T-cell (primary cell): ENCODE data around the gene MLLT3. TPM values are rescaled to one million over a fixed set of nuclear protein-coding genes. Genes with fewer than 3 reads are reported as not detected.

Source experiments
- ATAC-seq, 4 experiments: fragments of 200-7000 bp in 3 of 4; fragments of 150-1000 bp in 1 of 4; cut with Tn5 transposase; replicated peaks in 1 of 4; 1 replicate in 3 of 4; 2 replicates in 1 of 4; pipeline ENCODE4 v1.10.0; 2021; ENCODE audit warnings: moderate library complexity in 3 of 4, mild to moderate bottlenecking in 2 of 4, moderate number of reproducible peaks in 1 of 4
- CTCF ChIA-PET, 2 donors: fragments of 300-600 bp; sonication (Branson Sonifier 250); formaldehyde crosslinking; loops; one replicate each; lab custom pipeline; 2022; ENCODE audit warnings: antibody characterized with exemption in 2 of 2; lab: Charles Lee
- POLR2A ChIA-PET, 2 donors: fragments of 300-600 bp; sonication (Branson Sonifier 250); formaldehyde crosslinking; loops; one replicate each; lab custom pipeline; 2022; ENCODE audit warnings: antibody characterized with exemption in 2 of 2; lab: Charles Lee
- DNase-seq, 35 experiments: peaks; one replicate each; pipeline versions ENCODE4 v3.0.0 to v3.0.0-alpha.2; 2013 to 2023
- H3K27ac ChIP-seq: one replicate; pipeline ENCODE4 v1.5.1; 2013; ENCODE audit warnings: low read length
- H3K27me3 ChIP-seq, 2 experiments: replicated peaks in 1 of 2; 1 replicate in 1 of 2; 2 replicates in 1 of 2; pipeline versions ENCODE4 v1.6.1 to v1.7.0; 2013; ENCODE audit warnings: low read length in 1 of 2, mixed read lengths in 1 of 2; ENCODE audit not compliant: control insufficient read depth in 2 of 2, insufficient read depth in 2 of 2; ENCODE audit errors: extremely low read depth in 1 of 2
- H3K36me3 ChIP-seq, 2 donors: 1 replicate in 1 of 2; 2 replicates in 1 of 2; pipeline versions ENCODE4 v1.6.1 to v1.7.0; 2013; ENCODE audit warnings: low read length in 1 of 2; ENCODE audit not compliant: control insufficient read depth in 2 of 2, insufficient read depth in 1 of 2; ENCODE audit errors: extremely low read depth in 1 of 2
- H3K4me1 ChIP-seq, 2 experiments: 1 replicate in 1 of 2; 2 replicates in 1 of 2; pipeline versions ENCODE4 v1.6.1 to v1.7.0; 2013; ENCODE audit warnings: low read length in 2 of 2, mixed read lengths in 1 of 2; ENCODE audit not compliant: insufficient read depth in 2 of 2, control insufficient read depth in 1 of 2; ENCODE audit errors: extremely low read depth in 1 of 2
- H3K4me3 ChIP-seq, 2 donors: 1 replicate in 1 of 2; 2 replicates in 1 of 2; pipeline versions ENCODE4 v1.5.1 to v1.7.0; 2013; ENCODE audit warnings: mild to moderate bottlenecking in 2 of 2, low read length in 1 of 2, moderate library complexity in 1 of 2; ENCODE audit not compliant: control insufficient read depth in 1 of 2; ENCODE audit errors: extremely low read depth in 1 of 2
- H3K9me3 ChIP-seq: 2 replicates; pipeline ENCODE4 v1.7.0; 2013
- H3K27ac Mint-ChIP-seq, 2 donors: one replicate each; pipeline ENCODE4 v1.8.0; 2020 to 2021; ENCODE audit warnings: mild to moderate bottlenecking in 2 of 2, mixed read lengths in 2 of 2
- H3K27me3 Mint-ChIP-seq, 2 donors: one replicate each; pipeline ENCODE4 v1.8.0; 2021 to 2022; ENCODE audit warnings: mixed read lengths in 2 of 2
- H3K36me3 Mint-ChIP-seq: one replicate; pipeline ENCODE4 v1.8.0; 2021; ENCODE audit warnings: mixed read lengths
- H3K4me1 Mint-ChIP-seq, 3 donors: one replicate each; pipeline ENCODE4 v1.8.0; 2020 to 2022; ENCODE audit warnings: mixed read lengths in 3 of 3, mild to moderate bottlenecking in 1 of 3
- H3K4me3 Mint-ChIP-seq, 3 donors: one replicate each; pipeline ENCODE4 v1.8.0; 2020 to 2022; ENCODE audit warnings: mild to moderate bottlenecking in 3 of 3, mixed read lengths in 3 of 3, moderate library complexity in 3 of 3
- H3K9me3 Mint-ChIP-seq, 3 donors: one replicate each; pipeline ENCODE4 v1.8.0; 2020 to 2022; ENCODE audit warnings: mixed read lengths in 3 of 3
- WGBS: methylation state at CpG from one replicate; pipeline ENCODE4 v1.1.5; 2013; ENCODE audit warnings: missing lambda C conversion rate; ENCODE audit not compliant: insufficient coverage; 5-methylcytosine and 5-hydroxymethylcytosine counted together
- total RNA-seq, 35 experiments: library from RNA in 6 of 35; stranded (reverse) in 6 of 35; fragments of 120-200 nt in 1 of 35; gene quantifications; one replicate each; pipeline versions ENCODE4 v1.2.1 to v1.2.4 and lab custom pipeline; 2013 to 2026

Gene MLLT3
- total RNA-seq, 5 donors from 2014 or later (not counting 1 experiment from before 2014, with no cell fraction given) = 51.8 to 96.6 (median 58.9) TPM

DNA sequence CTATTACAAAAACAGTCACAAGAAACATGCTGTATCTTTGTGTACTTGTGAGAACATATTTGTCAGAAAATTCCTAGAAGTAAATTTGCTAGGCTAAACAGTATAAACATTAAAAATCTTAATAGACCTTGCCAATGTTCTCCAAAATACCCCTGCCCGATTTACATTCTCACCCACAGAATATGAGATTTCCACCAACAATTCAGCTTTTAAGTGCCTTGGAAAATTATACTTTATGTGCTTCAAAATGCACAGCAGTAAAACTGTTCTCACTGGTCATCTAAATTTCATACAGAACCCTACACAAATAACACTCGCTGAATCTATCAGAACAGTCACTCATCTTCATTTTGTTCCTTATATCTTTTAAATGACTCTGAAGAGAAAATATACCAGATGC is 5.5 kb downstream of the MLLT3 start:
- Mint-ChIP-seq H3K4me3 (peak overlapping the region in 1 of 3 donors; percentile 16), H3K9me3 (no peaks in the 10 kb centered on the region), H3K4me1 (peaks cover 69 to 81% (median 71%) of the 10 kb centered on the region in 3 donors), H3K36me3 (peaks cover 7% of the 10 kb centered on the region), H3K27me3 (no peaks in the 10 kb centered on the region), H3K27ac (peak overlapping the region; percentile 48 to 64)
- H3K27me3 ChIP-seq = no peaks in the 10 kb centered on the region
- H3K4me1 ChIP-seq = peaks cover 10 to 29% of the 10 kb centered on the region in 2 experiments
- H3K27ac ChIP-seq = no peak overlapping the region
- CTCF ChIA-PET = interaction anchor here (1.0 to 1.9 kb wide), 2 partner anchors 12 to 1232 kb away, joined by 3 to 6 read pairs; no protein-coding TSS in a partner anchor
- ATAC-seq (no peak), DNase-seq (no peak)
- no peak overlapping the region for H3K4me3 ChIP-seq
- 90% methylated on average over 2 of the region's 2 CpGs for WGBS
- peaks cover 0 to 3% of the 10 kb centered on the region in 2 donors for H3K36me3 ChIP-seq
- no peaks in the 10 kb centered on the region for H3K9me3 ChIP-seq
- POLR2A ChIA-PET = interaction anchor here (0.7 to 1.8 kb wide), 3 partner anchors 12 to 67 kb away, joined by 3 to 8 read pairs (median 3); partner anchors contain the start of gene FOCAD (in 1 of the 2)

DNA sequence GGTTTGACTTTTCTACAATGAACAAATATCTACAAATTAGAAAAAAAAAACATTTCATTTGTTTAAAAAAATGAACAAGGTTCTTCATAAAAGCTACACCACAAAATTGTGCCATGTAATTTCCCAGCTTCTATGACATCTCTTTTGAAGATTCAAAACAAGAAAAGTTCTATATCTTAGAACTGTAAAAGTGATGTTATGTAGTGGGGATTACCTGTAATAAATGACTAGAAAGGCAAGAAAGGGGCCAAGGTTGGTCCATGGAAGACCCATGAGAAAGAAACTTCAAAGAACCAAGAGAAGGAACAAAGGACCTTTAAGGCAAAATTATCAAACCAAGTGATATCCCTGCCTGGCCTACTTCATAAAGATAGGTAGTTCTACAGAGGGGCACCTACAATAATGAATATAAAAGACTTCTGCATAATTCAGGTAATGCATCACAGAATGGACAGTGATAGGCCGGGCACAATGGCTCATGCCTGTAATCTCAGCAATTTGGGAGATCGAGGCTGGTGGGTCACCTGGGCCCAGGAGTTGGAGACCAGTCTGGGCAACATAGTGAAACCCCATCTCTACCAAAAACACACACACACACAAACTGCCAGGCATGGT is 7.6 kb downstream of the MLLT3 start:
- Mint-ChIP-seq H3K9me3 (no peaks in the 10 kb centered on the region), H3K27me3 (no peaks in the 10 kb centered on the region), H3K36me3 (peaks cover 4% of the 10 kb centered on the region), H3K27ac (peak overlapping the region in 1 of 2 donors; percentile 61), H3K4me1 (peaks cover 79 to 95% (median 80%) of the 10 kb centered on the region in 3 donors), H3K4me3 (no peak overlapping the region)
- 92% methylated on average over 2 of the region's 2 CpGs for WGBS
- DNase-seq (no peak), ATAC-seq (no peak)
- no peaks in the 10 kb centered on the region for H3K27me3 ChIP-seq
- peaks cover 0 to 3% of the 10 kb centered on the region in 2 donors for H3K36me3 ChIP-seq
- ChIA-PET POLR2A (interaction anchor here in 1 of 2 donors (0.6 kb wide), 1 partner anchor 646 kb away, joined by 3 read pairs; no protein-coding TSS in a partner anchor), CTCF (interaction anchor here (0.7 to 1.7 kb wide), 3 partner anchors 9 to 30 kb away, joined by 3 to 9 read pairs (median 7); no protein-coding TSS in a partner anchor)
- H3K27ac ChIP-seq = no peak overlapping the region
- no peaks in the 10 kb centered on the region for H3K9me3 ChIP-seq
- H3K4me3 ChIP-seq = no peak overlapping the region
- peaks cover 4 to 29% of the 10 kb centered on the region in 2 experiments for H3K4me1 ChIP-seq

DNA sequence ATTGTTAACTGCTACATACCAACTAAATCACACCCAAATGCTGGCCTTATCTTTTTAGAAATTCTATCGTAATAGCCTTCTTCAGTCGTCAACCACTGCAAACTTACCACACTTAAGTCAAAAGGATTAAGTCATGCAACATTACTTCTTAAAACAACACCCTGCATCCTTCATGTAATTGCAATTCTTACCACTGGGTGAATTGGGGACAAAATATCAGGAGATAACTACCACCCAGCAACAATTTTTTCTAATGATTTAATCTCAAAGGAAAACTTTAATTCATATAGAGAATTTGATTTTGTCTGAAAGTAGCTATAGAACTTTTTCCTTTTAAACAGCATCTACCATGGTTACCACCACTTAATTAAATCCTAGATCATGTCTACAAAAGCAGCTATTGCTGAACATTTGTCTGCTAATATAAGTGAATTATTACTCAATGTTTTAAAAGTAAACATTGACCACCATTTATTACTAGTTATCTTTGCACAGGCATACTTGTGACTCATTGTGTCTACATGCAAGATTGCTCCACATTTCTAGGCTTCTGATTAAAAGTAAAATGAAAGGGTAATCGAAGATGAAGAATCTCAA is 10.5 kb downstream of the MLLT3 start:
- no peaks in the 10 kb centered on the region for H3K27me3 ChIP-seq
- peak in 1 of 35 experiments; percentile 41 for DNase-seq
- no peaks in the 10 kb centered on the region for H3K9me3 Mint-ChIP-seq
- H3K9me3 ChIP-seq = no peaks in the 10 kb centered on the region
- H3K36me3 ChIP-seq = peaks cover 0 to 3% of the 10 kb centered on the region in 2 donors
- H3K27ac Mint-ChIP-seq = peak overlapping the region in 1 of 2 donors; percentile 17
- peaks cover 77 to 94% (median 78%) of the 10 kb centered on the region in 3 donors for H3K4me1 Mint-ChIP-seq
- H3K27ac ChIP-seq = no peak overlapping the region
- no CpG with 5 or more reads among the region's 3 CpGs for WGBS
- no peak overlapping the region for H3K4me3 ChIP-seq
- ChIA-PET CTCF (interaction anchor here (0.5 to 1.7 kb wide), 6 partner anchors 10 to 1494 kb away, joined by 3 to 14 read pairs (median 3); partner anchors contain the start of gene MLLT3 (in 1 of the 2)), POLR2A (no interaction called here)
- peak; percentile 37 to 71 (median 53) for ATAC-seq
- H3K4me3 Mint-ChIP-seq = peak overlapping the region in 1 of 3 donors; percentile 11
- H3K27me3 Mint-ChIP-seq = no peaks in the 10 kb centered on the region
- no peaks in the 10 kb centered on the region for H3K36me3 Mint-ChIP-seq
- peaks cover 2 to 13% of the 10 kb centered on the region in 2 experiments for H3K4me1 ChIP-seq

DNA sequence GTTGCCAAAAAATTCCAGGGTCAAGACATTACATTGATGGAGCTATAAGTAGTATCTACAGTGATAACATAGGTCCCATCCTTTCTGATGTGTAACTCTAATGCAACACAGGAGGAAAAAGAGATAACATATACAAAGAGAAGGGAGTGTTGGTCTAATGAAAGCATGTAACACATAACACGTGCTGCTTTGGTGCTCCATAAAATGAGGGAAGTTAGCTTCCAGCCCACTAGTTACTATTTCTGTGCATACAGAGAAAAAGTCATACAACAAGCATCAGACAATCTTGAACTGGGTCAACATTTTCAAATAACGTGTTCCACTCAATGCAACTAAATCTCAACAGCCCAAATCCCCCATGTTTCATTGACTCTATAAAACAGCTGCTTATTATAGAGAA is 11.7 kb downstream of the MLLT3 start:
- Histone ChIP-seq H3K36me3 (peaks cover 0 to 3% of the 10 kb centered on the region in 2 donors), H3K9me3 (no peaks in the 10 kb centered on the region), H3K4me3 (no peak overlapping the region), H3K27me3 (no peaks in the 10 kb centered on the region), H3K4me1 (peaks cover 4 to 16% of the 10 kb centered on the region in 2 experiments), H3K27ac (no peak overlapping the region)
- ATAC-seq (no peak), DNase-seq (no peak)
- peaks cover 78 to 93% (median 79%) of the 10 kb centered on the region in 3 donors for H3K4me1 Mint-ChIP-seq
- H3K4me3 Mint-ChIP-seq = peak overlapping the region in 1 of 3 donors; percentile 2
- no peaks in the 10 kb centered on the region for H3K9me3 Mint-ChIP-seq
- POLR2A ChIA-PET = interaction anchor here (0.8 to 1.1 kb wide), 3 partner anchors 8 to 14 kb away, joined by 3 to 4 read pairs (median 4); partner anchors contain the start of gene MLLT3 (in 1 of the 2)
- H3K27me3 Mint-ChIP-seq = no peaks in the 10 kb centered on the region
- WGBS = no CpG with 5 or more reads among the region's 2 CpGs
- CTCF ChIA-PET = interaction anchor here (0.6 to 1.7 kb wide), 4 partner anchors 9 to 682 kb away, joined by 3 to 4 read pairs (median 3); no protein-coding TSS in a partner anchor
- no peaks in the 10 kb centered on the region for H3K36me3 Mint-ChIP-seq
- H3K27ac Mint-ChIP-seq = no peak overlapping the region

DNA sequence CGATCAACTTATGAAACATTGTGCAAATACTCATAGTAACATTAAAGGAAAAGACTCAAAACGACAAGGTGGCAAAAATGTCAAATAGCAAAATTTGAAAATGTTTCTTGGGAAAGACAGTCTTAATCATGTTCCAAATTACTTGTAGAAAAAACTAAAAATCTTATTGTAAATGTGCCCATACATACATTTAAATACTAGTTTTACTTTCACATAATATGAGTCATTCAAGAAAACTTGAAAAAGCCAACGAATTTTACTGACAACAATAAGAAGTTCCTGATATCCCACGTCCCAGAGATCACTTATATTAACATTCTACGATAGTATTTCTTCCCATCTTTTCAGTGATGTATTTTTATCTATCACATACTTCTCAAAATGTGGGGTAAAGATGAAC is 13.7 kb downstream of the MLLT3 start:
- Mint-ChIP-seq H3K36me3 (no peaks in the 10 kb centered on the region), H3K9me3 (no peaks in the 10 kb centered on the region), H3K27ac (no peak overlapping the region), H3K27me3 (no peaks in the 10 kb centered on the region), H3K4me3 (peak overlapping the region in 2 of 3 donors; percentile 11 to 37), H3K4me1 (peaks cover 85 to 94% (median 85%) of the 10 kb centered on the region in 3 donors)
- Histone ChIP-seq H3K4me1 (peaks cover 2 to 21% of the 10 kb centered on the region in 2 experiments), H3K9me3 (no peaks in the 10 kb centered on the region), H3K27me3 (no peaks in the 10 kb centered on the region), H3K27ac (no peak overlapping the region), H3K36me3 (no peaks in the 10 kb centered on the region), H3K4me3 (no peak overlapping the region)
- DNase-seq (no peak), ATAC-seq (no peak)
- ChIA-PET POLR2A (interaction anchor here (0.6 to 1.0 kb wide), 3 partner anchors 10 to 421 kb away, joined by 3 to 5 read pairs (median 4); no protein-coding TSS in a partner anchor), CTCF (interaction anchor here (0.6 to 1.2 kb wide), 3 partner anchors 19 to 333 kb away, joined by 3 read pairs; no protein-coding TSS in a partner anchor)
- no CpG with 5 or more reads among the region's 5 CpGs for WGBS

DNA sequence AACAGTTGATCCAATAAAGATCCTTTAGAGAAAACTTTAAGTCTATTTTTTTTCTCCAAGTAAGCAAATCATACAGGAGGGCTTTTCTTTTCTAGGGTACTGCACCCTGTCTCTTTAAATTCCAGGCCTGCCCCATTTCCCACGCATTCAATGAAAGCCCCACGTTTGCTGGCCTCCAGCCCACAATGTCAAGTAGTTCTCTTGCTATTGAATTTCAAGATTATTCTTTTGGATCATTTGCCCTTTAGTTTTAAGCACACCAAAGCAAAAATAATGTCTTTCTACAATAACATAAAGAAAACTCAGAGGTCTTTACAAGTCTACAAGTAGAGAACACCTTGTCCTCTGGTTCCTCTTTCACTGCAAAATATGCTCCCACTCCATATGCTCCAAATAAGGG is 15.6 kb downstream of the MLLT3 start:
- Mint-ChIP-seq H3K9me3 (no peaks in the 10 kb centered on the region), H3K4me3 (peak overlapping the region in 1 of 3 donors; percentile 43), H3K36me3 (peaks cover 2% of the 10 kb centered on the region), H3K27me3 (no peaks in the 10 kb centered on the region), H3K27ac (no peak overlapping the region), H3K4me1 (peaks cover 84 to 94% (median 85%) of the 10 kb centered on the region in 3 donors)
- H3K4me1 ChIP-seq = peaks cover 2 to 29% of the 10 kb centered on the region in 2 experiments
- no peak overlapping the region for H3K27ac ChIP-seq
- peak in 1 of 35 experiments; percentile 4 for DNase-seq
- no peaks in the 10 kb centered on the region for H3K27me3 ChIP-seq
- no peak overlapping the region for H3K4me3 ChIP-seq
- H3K9me3 ChIP-seq = no peaks in the 10 kb centered on the region
- 75% methylated on average over 2 of the region's 2 CpGs for WGBS
- ChIA-PET CTCF (interaction anchor here in 1 of 2 donors (0.7 to 1.3 kb wide), 2 partner anchors 11 to 495 kb away, joined by 3 to 4 read pairs; no protein-coding TSS in a partner anchor), POLR2A (no interaction called here)
- peak in 1 of 4 experiments; percentile 49 for ATAC-seq
- H3K36me3 ChIP-seq = no peaks in the 10 kb centered on the region
